B cell (primary cell): ENCODE results near the gene HS3ST2.

Source experiments
- CTCF ChIP-seq: fragments of 200-600 bp; IDR thresholded peaks from one replicate; pipeline ENCODE4 v1.8.0; 2022; ENCODE audit warnings: antibody characterized with exemption, mild to moderate bottlenecking
- EZH2 ChIP-seq: IDR thresholded peaks from 2 replicates; pipeline ENCODE4 v1.6.1; 2012; ENCODE audit warnings: borderline replicate concordance, low read depth, mild to moderate bottlenecking, moderate library complexity, low read length; ENCODE audit not compliant: insufficient read depth, poor library complexity, severe bottlenecking

- TF ChIP-seq CTCF (no peak), EZH2 (no peak)
Observed at GRCh38 chr16:22927306-22927705, 113.3 kb downstream of the HS3ST2 start.
